Gastroesophageal sphincter (tissue), 3 donors: ENCODE measurements around the gene HSBP1L1.

Source experiments
- CTCF ChIP-seq, 4 experiments: fragments of 200-600 bp in 2 of 4; fragments of 450-650 bp in 2 of 4; sonication (generic) in 1 of 4; IDR thresholded peaks; one replicate each; pipeline ENCODE4 v1.5.1; 2017 to 2019; ENCODE audit warnings: antibody characterized with exemption in 4 of 4, mild to moderate bottlenecking in 2 of 4, moderate library complexity in 2 of 4
- POLR2A ChIP-seq, 2 donors: fragments of 450-650 bp; IDR thresholded peaks; one replicate each; pipeline ENCODE4 v1.6.1; 2017; ENCODE audit warnings: antibody characterized with exemption in 2 of 2, mild to moderate bottlenecking in 2 of 2, moderate library complexity in 1 of 2
- POLR2AphosphoS5 ChIP-seq: sonication (generic); formaldehyde crosslinking; IDR thresholded peaks from one replicate; pipeline ENCODE4 v1.6.1; 2017; ENCODE audit warnings: antibody characterized with exemption

- TF ChIP-seq CTCF (IDR thresholded peaks at IDR 0.05) (no peak), POLR2A (IDR thresholded peaks at IDR 0.05) (no peak), POLR2AphosphoS5 (no peak)
Observed at GRCh38 chr18:79919089-79919488, 45.4 kb upstream of the HSBP1L1 start.
